ENCODE data around the gene HEATR5A. TPM values are rescaled to one million over a fixed set of nuclear protein-coding genes. Genes with fewer than 3 reads are reported as not detected.

HEATR5A gene
- total RNA-seq, 1 donor from 2014 or later = 40.7 TPM

GRCh38 chr14:31292937-31293616, 127.3 kb downstream of the HEATR5A start:
- H3K36me3 ChIP-seq (ENCODE audit: control insufficient read depth in 3 of 3, insufficient read depth in 3 of 3, low read length in 3 of 3) = peaks cover 3 to 13% (median 9%) of the 10 kb centered on the region in 3 donors
- no peak overlapping the region for H3K27ac ChIP-seq (ENCODE audit: low read depth, low read length)
- H3K9ac ChIP-seq (ENCODE audit: low read depth in 1 of 3, low read length in 3 of 3) = no peak overlapping the region
- H3K9me3 ChIP-seq (ENCODE audit: control insufficient read depth in 3 of 3, low read length in 3 of 3) = no peaks in the 10 kb centered on the region
- H3K27me3 ChIP-seq (ENCODE audit: control insufficient read depth in 3 of 3, insufficient read depth in 3 of 3, low read length in 3 of 3) = no peaks in the 10 kb centered on the region
- no peaks in the 10 kb centered on the region for H3K4me1 ChIP-seq (ENCODE audit: control insufficient read depth in 3 of 3, insufficient read depth in 3 of 3, low read length in 3 of 3)
- no peak overlapping the region for H3K4me3 ChIP-seq (ENCODE audit: low read length in 3 of 3)

- no peaks in the 10 kb centered on the region for H3K27me3 ChIP-seq (ENCODE audit: control insufficient read depth in 3 of 3, insufficient read depth in 3 of 3, low read length in 3 of 3)
- no peaks in the 10 kb centered on the region for H3K4me1 ChIP-seq (ENCODE audit: control insufficient read depth in 3 of 3, insufficient read depth in 3 of 3, low read length in 3 of 3)
- H3K9me3 ChIP-seq (ENCODE audit: control insufficient read depth in 3 of 3, low read length in 3 of 3) = no peaks in the 10 kb centered on the region
- no peak overlapping the region for H3K9ac ChIP-seq (ENCODE audit: low read depth in 1 of 3, low read length in 3 of 3)
- no peak overlapping the region for H3K4me3 ChIP-seq (ENCODE audit: low read length in 3 of 3)
- H3K27ac ChIP-seq (ENCODE audit: low read depth, low read length) = no peak overlapping the region
- H3K36me3 ChIP-seq (ENCODE audit: control insufficient read depth in 3 of 3, insufficient read depth in 3 of 3, low read length in 3 of 3) = peaks cover 3 to 17% (median 9%) of the 10 kb centered on the region in 3 donors
Measured at GRCh38 chr14:31291210-31291609, 129.1 kb downstream of the HEATR5A start.

- no peaks in the 10 kb centered on the region for H3K27me3 ChIP-seq (ENCODE audit: control insufficient read depth in 3 of 3, insufficient read depth in 3 of 3, low read length in 3 of 3)
- no peak overlapping the region for H3K27ac ChIP-seq (ENCODE audit: low read depth, low read length)
- H3K4me3 ChIP-seq (ENCODE audit: low read length in 3 of 3) = no peak overlapping the region
- H3K4me1 ChIP-seq (ENCODE audit: control insufficient read depth in 3 of 3, insufficient read depth in 3 of 3, low read length in 3 of 3) = no peaks in the 10 kb centered on the region
- no peaks in the 10 kb centered on the region for H3K9me3 ChIP-seq (ENCODE audit: control insufficient read depth in 3 of 3, low read length in 3 of 3)
- H3K36me3 ChIP-seq (ENCODE audit: control insufficient read depth in 3 of 3, insufficient read depth in 3 of 3, low read length in 3 of 3) = peaks cover 0 to 4% (median 2%) of the 10 kb centered on the region in 3 donors
- H3K9ac ChIP-seq (ENCODE audit: low read depth in 1 of 3, low read length in 3 of 3) = no peak overlapping the region
Measured at GRCh38 chr14:31287294-31287972, 132.9 kb downstream of the HEATR5A start.

GRCh38 chr14:31286456-31287293, 133.7 kb downstream of the HEATR5A start:
- no peaks in the 10 kb centered on the region for H3K9me3 ChIP-seq (ENCODE audit: control insufficient read depth in 3 of 3, low read length in 3 of 3)
- H3K27ac ChIP-seq (ENCODE audit: low read depth, low read length) = no peak overlapping the region
- H3K27me3 ChIP-seq (ENCODE audit: control insufficient read depth in 3 of 3, insufficient read depth in 3 of 3, low read length in 3 of 3) = no peaks in the 10 kb centered on the region
- peaks cover 0 to 4% (median 0%) of the 10 kb centered on the region in 3 donors for H3K36me3 ChIP-seq (ENCODE audit: control insufficient read depth in 3 of 3, insufficient read depth in 3 of 3, low read length in 3 of 3)
- no peak overlapping the region for H3K4me3 ChIP-seq (ENCODE audit: low read length in 3 of 3)
- H3K4me1 ChIP-seq (ENCODE audit: control insufficient read depth in 3 of 3, insufficient read depth in 3 of 3, low read length in 3 of 3) = no peaks in the 10 kb centered on the region
- H3K9ac ChIP-seq (ENCODE audit: low read depth in 1 of 3, low read length in 3 of 3) = no peak overlapping the region

- H3K9ac ChIP-seq (ENCODE audit: low read depth in 1 of 3, low read length in 3 of 3) = no peak overlapping the region
- no peak overlapping the region for H3K27ac ChIP-seq (ENCODE audit: low read depth, low read length)
Measured at GRCh38 chr14:31283578-31284252, 136.6 kb downstream of the HEATR5A start.

GRCh38 chr14:31283153-31283552, 137.2 kb downstream of the HEATR5A start:
- no peak overlapping the region for H3K9ac ChIP-seq (ENCODE audit: low read depth in 1 of 3, low read length in 3 of 3)
- no peaks in the 10 kb centered on the region for H3K4me1 ChIP-seq (ENCODE audit: control insufficient read depth in 3 of 3, insufficient read depth in 3 of 3, low read length in 3 of 3)
- H3K4me3 ChIP-seq (ENCODE audit: low read length in 3 of 3) = no peak overlapping the region
- no peaks in the 10 kb centered on the region for H3K9me3 ChIP-seq (ENCODE audit: control insufficient read depth in 3 of 3, low read length in 3 of 3)
- no peak overlapping the region for H3K27ac ChIP-seq (ENCODE audit: low read depth, low read length)
- no peaks in the 10 kb centered on the region for H3K27me3 ChIP-seq (ENCODE audit: control insufficient read depth in 3 of 3, insufficient read depth in 3 of 3, low read length in 3 of 3)
- peaks cover 0 to 4% (median 0%) of the 10 kb centered on the region in 3 donors for H3K36me3 ChIP-seq (ENCODE audit: control insufficient read depth in 3 of 3, insufficient read depth in 3 of 3, low read length in 3 of 3)

More at GRCh38 chr14:31283578-31284252, 136.6 kb downstream of the HEATR5A start:
- Histone ChIP-seq H3K4me3 (ENCODE audit: low read length in 3 of 3) (no peak overlapping the region), H3K4me1 (ENCODE audit: control insufficient read depth in 3 of 3, insufficient read depth in 3 of 3, low read length in 3 of 3) (no peaks in the 10 kb centered on the region), H3K9me3 (ENCODE audit: control insufficient read depth in 3 of 3, low read length in 3 of 3) (no peaks in the 10 kb centered on the region), H3K27me3 (ENCODE audit: control insufficient read depth in 3 of 3, insufficient read depth in 3 of 3, low read length in 3 of 3) (no peaks in the 10 kb centered on the region), H3K36me3 (ENCODE audit: control insufficient read depth in 3 of 3, insufficient read depth in 3 of 3, low read length in 3 of 3) (peaks cover 0 to 4% (median 0%) of the 10 kb centered on the region in 3 donors)

- Histone ChIP-seq H3K4me1 (ENCODE audit: control insufficient read depth in 3 of 3, insufficient read depth in 3 of 3, low read length in 3 of 3) (no peaks in the 10 kb centered on the region), H3K9me3 (ENCODE audit: control insufficient read depth in 3 of 3, low read length in 3 of 3) (no peaks in the 10 kb centered on the region), H3K27ac (ENCODE audit: low read depth, low read length) (no peak overlapping the region), H3K36me3 (ENCODE audit: control insufficient read depth in 3 of 3, insufficient read depth in 3 of 3, low read length in 3 of 3) (no peaks in the 10 kb centered on the region), H3K27me3 (ENCODE audit: control insufficient read depth in 3 of 3, insufficient read depth in 3 of 3, low read length in 3 of 3) (no peaks in the 10 kb centered on the region), H3K9ac (ENCODE audit: low read depth in 1 of 3, low read length in 3 of 3) (no peak overlapping the region), H3K4me3 (ENCODE audit: low read length in 3 of 3) (no peak overlapping the region)
Measured at GRCh38 chr14:31280871-31281220, 139.5 kb downstream of the HEATR5A start.

GRCh38 chr14:31280132-31280870, 140.0 kb downstream of the HEATR5A start:
- Histone ChIP-seq H3K9me3 (ENCODE audit: control insufficient read depth in 3 of 3, low read length in 3 of 3) (no peaks in the 10 kb centered on the region), H3K4me1 (ENCODE audit: control insufficient read depth in 3 of 3, insufficient read depth in 3 of 3, low read length in 3 of 3) (no peaks in the 10 kb centered on the region), H3K9ac (ENCODE audit: low read depth in 1 of 3, low read length in 3 of 3) (no peak overlapping the region), H3K4me3 (ENCODE audit: low read length in 3 of 3) (no peak overlapping the region), H3K27me3 (ENCODE audit: control insufficient read depth in 3 of 3, insufficient read depth in 3 of 3, low read length in 3 of 3) (no peaks in the 10 kb centered on the region), H3K36me3 (ENCODE audit: control insufficient read depth in 3 of 3, insufficient read depth in 3 of 3, low read length in 3 of 3) (no peaks in the 10 kb centered on the region), H3K27ac (ENCODE audit: low read depth, low read length) (no peak overlapping the region)

GRCh38 chr14:31278883-31279282, 141.5 kb downstream of the HEATR5A start:
- Histone ChIP-seq H3K36me3 (ENCODE audit: control insufficient read depth in 3 of 3, insufficient read depth in 3 of 3, low read length in 3 of 3) (no peaks in the 10 kb centered on the region), H3K4me3 (ENCODE audit: low read length in 3 of 3) (no peak overlapping the region), H3K27ac (ENCODE audit: low read depth, low read length) (no peak overlapping the region), H3K9me3 (ENCODE audit: control insufficient read depth in 3 of 3, low read length in 3 of 3) (no peaks in the 10 kb centered on the region), H3K4me1 (ENCODE audit: control insufficient read depth in 3 of 3, insufficient read depth in 3 of 3, low read length in 3 of 3) (no peaks in the 10 kb centered on the region), H3K27me3 (ENCODE audit: control insufficient read depth in 3 of 3, insufficient read depth in 3 of 3, low read length in 3 of 3) (no peaks in the 10 kb centered on the region), H3K9ac (ENCODE audit: low read depth in 1 of 3, low read length in 3 of 3) (no peak overlapping the region)

Measured in skeletal muscle tissue (tissue), 4 donors.